Measurements from ENCODE around the gene PRX.

Gene PRX

DNA sequence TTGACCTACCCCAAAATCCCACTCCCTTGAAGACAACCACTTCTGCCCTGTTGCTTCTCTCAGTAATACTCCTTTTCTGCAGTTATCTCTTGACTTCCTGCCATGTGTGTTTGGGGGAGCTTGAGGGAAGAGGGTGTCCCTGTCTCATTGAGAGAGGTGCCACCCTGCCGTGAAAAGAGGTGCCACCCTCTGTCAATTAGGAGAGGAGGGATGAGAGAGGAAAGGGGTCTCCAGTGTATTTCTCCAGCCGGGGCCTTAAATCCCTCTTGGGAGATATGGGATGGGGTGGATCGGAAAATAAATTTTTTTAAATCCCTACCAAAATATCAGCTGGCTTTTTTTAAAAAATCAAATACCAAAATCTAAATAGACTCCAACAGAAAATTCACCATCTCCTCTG, 48.2 kb downstream of the PRX start:
- DNase-seq (ENCODE audit: low read depth in 2 of 2): no peak

DNA sequence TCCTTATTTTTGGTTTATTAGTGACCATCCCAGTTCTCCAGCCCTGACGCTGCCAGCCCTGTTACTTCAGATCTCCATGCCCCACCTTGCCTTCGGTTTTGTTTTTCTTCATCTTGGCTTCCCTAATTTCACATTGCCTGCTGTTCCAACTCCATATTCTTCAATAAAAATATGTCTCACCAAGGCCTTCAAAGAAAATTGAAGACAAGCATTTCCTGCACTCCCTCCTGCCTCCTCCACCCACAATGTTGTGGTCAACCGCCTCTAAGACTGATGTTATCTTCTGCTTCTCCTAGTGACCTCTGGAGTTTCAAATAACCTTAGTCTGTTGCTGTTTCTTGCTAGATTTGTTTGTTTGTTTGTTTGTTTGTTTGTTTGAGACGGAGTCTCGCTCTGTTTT, 50.1 kb downstream of the PRX start:
- DNase-seq (ENCODE audit: low read depth in 2 of 2): no peak

DNA sequence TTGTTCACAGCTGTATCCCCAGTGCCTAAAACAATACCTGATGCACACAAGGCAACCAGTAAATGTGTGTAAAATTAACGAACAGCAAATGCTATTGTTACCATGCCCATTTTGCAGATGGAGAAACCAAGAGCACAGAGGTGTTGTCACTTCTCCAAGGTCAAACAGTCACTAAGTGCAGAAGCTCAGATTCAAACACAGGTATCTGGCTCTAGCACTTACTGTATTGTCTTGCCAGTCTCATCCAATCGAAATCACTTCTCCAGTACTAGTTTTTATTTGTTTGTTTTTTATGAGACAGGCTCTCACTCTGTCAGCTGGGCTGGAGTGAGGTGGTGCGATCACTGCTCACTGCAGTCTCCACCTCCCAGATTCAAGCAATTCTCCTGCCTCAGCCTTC, 51.0 kb downstream of the PRX start:
- DNase-seq (ENCODE audit: low read depth in 2 of 2): no peak

DNA sequence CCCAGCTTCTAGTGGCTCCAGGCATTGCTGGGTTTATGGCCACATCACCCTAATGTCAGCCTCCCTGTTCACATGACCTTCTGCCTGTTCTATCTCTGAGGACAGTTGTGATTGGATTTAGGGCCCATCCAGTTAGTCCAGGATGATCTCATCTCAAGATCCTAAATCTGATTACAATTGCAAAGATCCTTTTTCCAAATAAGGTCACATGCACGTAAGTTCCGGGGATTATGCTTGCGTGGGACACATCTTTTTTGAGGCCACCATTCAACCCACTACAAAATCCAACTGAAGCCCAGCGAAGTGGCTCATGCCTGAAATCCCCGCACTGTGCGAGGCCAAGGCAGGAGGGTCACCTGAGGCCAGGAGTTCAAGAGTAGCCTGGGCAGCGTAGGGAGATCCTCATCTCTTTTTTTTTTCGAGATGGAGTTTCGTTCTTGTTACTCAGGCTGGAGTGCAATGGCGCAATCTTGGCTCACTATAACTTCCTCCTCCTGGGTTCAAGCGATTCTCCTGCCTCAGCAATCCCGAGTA, 52.4 kb downstream of the PRX start:
- no peak for DNase-seq (ENCODE audit: low read depth in 2 of 2)

DNA sequence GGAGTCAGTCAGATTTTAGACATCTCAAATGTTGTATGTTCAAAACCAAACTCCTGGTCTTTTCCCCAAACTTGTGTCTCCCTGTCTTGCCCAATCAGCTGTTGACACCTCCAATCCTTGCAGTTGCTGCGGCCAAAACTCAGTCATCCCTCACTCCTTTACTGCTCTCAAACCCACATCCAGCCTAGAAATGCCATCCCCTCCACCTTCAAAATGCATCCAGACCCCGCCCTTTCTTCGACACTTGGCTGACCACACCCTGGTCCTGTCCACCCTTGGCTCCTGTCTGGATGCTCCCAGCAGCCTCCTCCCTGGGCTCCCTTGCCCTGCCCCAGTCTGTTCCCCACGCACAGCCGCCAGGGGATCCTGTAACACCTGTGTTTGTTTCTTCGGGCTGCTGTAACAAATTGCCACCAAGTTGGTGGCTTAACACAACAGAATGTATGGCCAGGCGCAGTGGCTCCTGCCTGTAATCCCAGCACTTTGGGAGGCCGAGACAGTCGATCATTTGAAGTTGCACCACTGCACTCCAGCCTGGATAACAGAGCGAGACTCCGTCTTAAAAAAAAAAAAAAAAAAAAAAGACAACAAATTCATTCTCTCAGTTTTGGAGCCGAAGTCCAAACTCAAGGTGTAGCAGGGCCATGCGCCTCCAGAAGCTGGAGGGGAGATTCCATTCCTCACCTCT, 53.0 kb downstream of the PRX start:
- no peak for DNase-seq (ENCODE audit: low read depth in 2 of 2)

DNA sequence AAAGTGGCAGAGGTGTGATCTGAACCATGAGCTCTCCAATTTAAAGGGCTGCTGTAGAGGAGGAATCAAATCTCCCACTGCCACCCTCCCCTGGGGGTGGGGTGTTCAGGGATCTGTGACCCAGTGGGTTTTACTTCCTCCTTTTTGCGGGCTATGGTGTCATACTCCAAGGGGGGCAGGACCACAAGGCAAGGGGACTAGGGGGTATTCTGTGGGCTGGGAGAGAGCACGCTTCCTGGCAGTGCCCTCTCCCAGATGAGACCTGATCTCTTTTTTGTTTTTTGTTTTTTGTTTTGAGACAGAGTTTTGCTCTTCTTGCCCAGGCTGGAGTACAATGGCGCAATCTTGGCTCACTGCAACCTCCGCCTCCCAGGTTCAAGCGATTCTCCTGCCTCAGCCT, 54.4 kb downstream of the PRX start:
- DNase-seq (ENCODE audit: low read depth in 2 of 2): no peak

DNA sequence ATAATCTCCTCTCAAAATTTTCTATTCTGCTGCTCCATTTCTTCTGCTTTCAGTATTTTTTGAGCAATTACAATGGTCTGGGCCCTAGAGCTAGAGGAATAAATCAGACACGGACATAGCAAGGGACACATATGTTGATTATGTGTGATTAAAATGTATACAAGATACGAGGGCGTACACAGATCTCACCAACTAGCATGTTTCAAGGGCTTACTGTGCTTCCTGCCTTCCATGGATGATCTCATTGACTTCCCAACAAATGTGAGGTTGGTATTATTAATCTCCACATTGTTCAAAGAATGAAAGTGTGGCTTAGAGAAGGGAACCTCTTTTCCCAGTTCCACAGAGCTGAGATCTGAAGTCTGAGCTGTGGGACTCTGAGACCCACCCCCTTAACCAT, 55.5 kb downstream of the PRX start:
- DNase-seq (ENCODE audit: low read depth in 2 of 2): no peak

DNA sequence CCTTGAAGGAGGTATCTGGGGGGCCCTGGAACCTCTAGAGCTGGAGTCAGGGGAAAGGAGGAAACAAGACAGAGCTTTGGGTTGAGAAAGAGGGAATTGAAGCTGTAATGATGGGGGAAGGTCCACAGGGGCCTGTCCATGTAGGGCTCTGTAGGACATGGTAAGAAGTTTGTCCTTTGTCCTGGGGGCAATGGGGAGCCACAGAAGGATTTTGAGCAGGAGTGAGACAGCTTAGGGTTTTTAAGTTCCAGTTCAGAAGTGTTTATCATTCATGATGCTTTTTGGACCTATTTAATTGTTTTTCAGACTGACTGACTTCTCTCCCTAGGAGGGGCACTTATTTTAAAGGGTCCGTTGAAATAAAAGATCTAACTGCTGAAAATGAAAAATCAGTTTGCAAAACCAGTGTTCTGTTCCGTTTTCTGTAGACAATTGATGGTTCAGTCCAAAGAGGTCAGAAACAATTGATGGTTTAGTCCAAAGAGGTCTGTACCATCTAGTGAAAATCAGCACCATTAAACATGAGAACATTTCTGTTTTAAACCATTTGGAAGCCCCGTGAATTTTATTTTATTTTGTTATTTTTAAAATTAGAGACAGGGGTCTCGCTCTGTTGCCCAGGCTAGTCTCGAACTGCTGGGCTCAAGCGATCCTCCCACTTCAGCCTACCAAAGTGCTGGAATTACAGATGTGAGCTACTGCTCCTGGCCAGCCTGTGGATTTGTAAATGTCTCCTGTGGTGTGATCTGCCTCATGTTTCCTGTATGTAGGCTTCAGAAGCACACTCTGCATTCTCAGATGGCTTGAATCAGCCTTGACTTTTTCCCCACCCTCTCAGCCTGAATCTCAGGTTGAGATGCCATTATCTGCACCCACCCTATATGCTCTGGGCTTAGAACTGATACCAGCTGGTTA, 56.2 kb downstream of the PRX start:
- no peak for DNase-seq (ENCODE audit: low read depth in 2 of 2)

DNA sequence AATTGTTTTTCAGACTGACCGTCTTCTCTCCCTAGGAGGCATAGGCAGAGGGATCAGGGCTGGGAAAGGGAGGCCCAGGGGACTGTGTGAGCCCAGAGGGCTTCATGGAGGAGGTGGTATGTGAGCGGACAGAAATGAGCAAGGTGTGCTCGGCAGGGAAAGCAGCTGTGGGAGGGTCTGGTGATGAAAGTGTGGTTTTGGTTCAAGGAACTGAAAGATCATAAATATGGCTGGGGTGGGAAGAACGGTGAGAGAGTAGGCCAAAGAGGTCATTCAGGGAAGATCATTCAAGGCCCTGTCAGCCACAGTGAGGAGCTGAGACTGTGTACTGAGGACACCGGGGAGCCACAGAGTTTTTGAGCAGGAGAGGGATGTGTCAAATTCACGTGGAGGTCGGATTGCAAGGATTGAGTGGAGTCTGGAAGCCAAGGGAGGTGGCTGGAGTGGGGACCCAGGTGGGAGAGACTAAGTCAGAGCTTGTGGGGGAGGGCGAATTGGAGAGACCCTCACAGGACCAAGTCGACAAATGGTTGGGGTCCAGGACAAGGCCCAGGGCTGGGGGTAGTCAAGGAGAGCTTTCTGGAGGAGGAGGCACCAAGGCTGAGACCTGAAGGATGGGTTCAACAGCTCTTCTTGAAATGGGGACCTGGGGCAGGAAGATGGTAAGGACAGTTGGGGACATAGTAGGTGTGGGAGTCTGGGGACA, 57.0 kb downstream of the PRX start:
- no peak for DNase-seq (ENCODE audit: low read depth in 2 of 2)

DNA sequence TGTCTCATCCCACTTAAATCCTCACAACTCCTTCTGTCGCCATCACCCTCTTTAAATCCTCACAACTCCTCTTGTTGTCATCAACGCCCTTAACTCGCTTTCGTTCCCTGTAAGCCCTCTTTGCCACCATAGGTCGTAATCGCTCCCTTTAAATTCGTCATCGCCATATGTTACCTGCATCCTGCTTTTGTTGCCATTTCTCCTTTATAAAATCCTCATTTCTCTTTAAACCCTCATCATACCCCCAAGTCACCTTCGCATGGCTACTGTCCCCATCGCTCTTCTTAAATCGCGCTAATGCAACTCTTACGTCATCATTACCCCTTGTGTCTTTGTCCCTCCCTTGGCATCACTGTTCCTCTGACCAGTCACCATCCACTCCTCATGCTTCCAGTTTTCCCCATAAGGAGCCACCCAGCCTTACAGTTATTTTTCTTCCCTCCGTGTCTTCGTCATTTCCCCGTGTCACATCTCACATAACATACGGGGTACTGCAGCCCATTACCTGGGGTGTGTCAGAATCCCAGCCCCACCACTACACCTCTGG, 64.1 kb downstream of the PRX start:
- DNase-seq (ENCODE audit: low read depth in 2 of 2): no peak

DNA sequence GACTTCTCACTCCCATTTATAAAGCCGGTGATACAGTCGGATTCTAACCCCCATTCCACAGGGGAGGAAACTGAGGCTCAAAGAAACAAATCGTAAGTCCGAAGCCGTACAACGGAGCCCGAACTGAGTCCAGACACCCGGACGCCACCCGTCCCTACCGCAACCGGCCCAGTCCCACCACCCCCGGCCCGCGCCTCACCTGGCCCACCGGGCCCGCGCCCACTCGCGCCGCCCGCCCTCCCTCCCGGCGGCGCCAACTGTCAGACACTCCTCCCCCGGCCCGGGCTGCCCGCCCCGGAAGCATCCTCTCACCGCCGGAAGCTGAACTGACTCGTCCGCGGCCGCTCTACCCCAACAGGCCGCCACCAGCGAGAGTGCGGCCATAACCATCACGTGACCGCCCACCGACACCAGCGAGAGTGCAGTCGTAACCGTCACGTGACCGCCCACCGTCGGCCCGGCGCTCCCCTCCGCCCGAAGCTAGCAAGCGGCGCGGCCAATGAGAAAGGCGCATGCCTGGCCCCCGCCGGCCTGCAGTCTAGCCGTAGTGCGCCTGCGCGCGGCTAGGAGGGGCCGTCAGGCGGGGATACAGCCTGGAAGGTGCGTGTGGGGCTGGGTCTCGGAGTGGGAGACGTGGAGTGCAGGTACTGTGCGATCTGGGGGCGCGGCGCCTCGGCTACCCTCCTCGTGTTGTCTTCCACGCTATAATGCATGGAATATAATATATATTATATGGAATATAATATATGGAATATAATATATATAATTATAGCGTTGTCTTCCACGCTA, 64.9 kb downstream of the PRX start, which contains the start of the genes C19orf47 and PLD3:
C19orf47 (minus strand) TSS at position 273 of the 789 bp plus-strand sequence. CDS start 6,540 bp downstream, outside the sequence.
PLD3 (plus strand) TSS at position 571 of the 789 bp plus-strand sequence. CDS start 17,789 bp downstream, outside the sequence.
- peak; percentile 98 to 99 for DNase-seq (ENCODE audit: low read depth in 2 of 2)

DNA sequence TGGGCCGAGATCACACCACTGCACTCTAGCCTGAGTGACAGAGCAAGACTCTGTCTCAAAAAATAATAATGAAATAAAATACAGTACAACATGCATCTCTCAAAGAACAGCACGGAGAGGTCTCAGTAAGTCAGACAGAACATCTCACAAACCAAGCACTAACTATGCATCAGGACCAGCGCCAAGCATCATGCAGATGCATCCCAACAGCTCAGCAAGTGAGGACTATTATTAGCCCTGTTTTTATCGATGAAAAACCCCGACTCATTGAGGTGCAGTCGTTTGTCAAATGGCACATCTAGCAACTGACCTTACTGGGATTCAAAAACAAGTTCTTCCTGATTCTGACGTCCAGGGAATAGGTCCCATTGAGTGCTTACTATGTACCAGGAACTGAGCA, 68.8 kb downstream of the PRX start:
- no peak for DNase-seq (ENCODE audit: low read depth in 2 of 2)

Measured in stimulated activated CD8-positive, alpha-beta memory T cell treated with anti-CD3 and anti-CD28 coated beads, Interleukin-15, amount 100 ng/mL, for 4 hours (primary cell).